HepG2 (cell line): ENCODE measurements around the gene IL15RA. TPM values are rescaled to one million over a fixed set of nuclear protein-coding genes. Genes with fewer than 3 reads are reported as not detected.

Source experiments
- ATAC-seq: fragments of 200-7000 bp; cut with Tn5 transposase; 3 replicates; pipeline ENCODE4 v1.9.1; 2020; ENCODE audit warnings: mild to moderate bottlenecking, moderate library complexity
- BruUV-seq: library from RNA; stranded (reverse); fragments of 400-500 nt; replicated peaks from 2 replicates; lab custom pipeline; 2021; lab: Mats Ljungman, UMichigan
- CTCF ChIA-PET: fragments of 300-600 bp; formaldehyde crosslinking; extraction: SDS; loops from one replicate; lab custom pipeline; 2021; ENCODE audit warnings: low total read pairs, inconsistent platforms, low intra/inter-chr PET ratio; lab: Yijun Ruan, JAX
- POLR2A ChIA-PET: fragments of 350-600 bp; sonication (Branson Sonifier 250); formaldehyde crosslinking; loops from one replicate; lab custom pipeline; 2020; ENCODE audit warnings: antibody characterized with exemption, inconsistent platforms; lab: Yijun Ruan, JAX
- DNase-seq: peaks from one replicate; pipeline ENCODE4 v3.0.0-alpha.2; 2015; ENCODE audit warnings: low spot score
- FAIRE-seq: peaks from 3 replicates; lab custom pipeline; 2011; peaks lifted over from hg19 to GRCh38; lab: Jason Lieb, UNC
- H2AFZ ChIP-seq: one replicate; pipeline ENCODE4 v1.6.1; 2011; ENCODE audit warnings: low read length, inconsistent platforms
- H3K27ac ChIP-seq: fragments of 300-600 bp; 3 replicates; pipeline ENCODE4 v1.8.0; 2011; ENCODE audit warnings: mixed run types, mild to moderate bottlenecking, mixed read lengths, low read length, inconsistent platforms; ENCODE audit not compliant: insufficient read depth; ENCODE audit errors: extremely low read length
- H3K27me3 ChIP-seq, 2 experiments: fragments of 200-600 bp in 1 of 2; 2 replicates in 1 of 2; 3 replicates in 1 of 2; pipeline versions ENCODE4 v1.6.0 to v1.8.0; 2011; ENCODE audit warnings: low read length in 2 of 2, mild to moderate bottlenecking in 2 of 2, moderate library complexity in 2 of 2, inconsistent platforms in 1 of 2; ENCODE audit not compliant: insufficient read depth in 2 of 2, control insufficient read depth in 1 of 2
- H3K36me3 ChIP-seq, 2 experiments: fragments of 200-600 bp in 1 of 2; replicated peaks in 1 of 2; 2 replicates in 1 of 2; 3 replicates in 1 of 2; pipeline versions ENCODE4 v1.5.1 to v1.8.0; 2011; ENCODE audit warnings: low read length in 2 of 2, inconsistent platforms in 1 of 2; ENCODE audit not compliant: insufficient read depth in 2 of 2, control insufficient read depth in 1 of 2
- H3K4me1 ChIP-seq: 2 replicates; pipeline ENCODE4 v1.5.1; 2012; ENCODE audit warnings: low read length, inconsistent platforms; ENCODE audit not compliant: insufficient read depth
- H3K4me2 ChIP-seq: 2 replicates; pipeline ENCODE4 v1.6.0; 2011; ENCODE audit warnings: low read depth, low read length, inconsistent platforms
- H3K4me3 ChIP-seq, 3 experiments: fragments of 200-600 bp in 1 of 3; sonication (generic), shearing (Covaris generic) in 1 of 3; replicated peaks in 1 of 3; 2 replicates each; pipeline ENCODE4 v1.5.1; 2011 to 2016; ENCODE audit warnings: low read length in 3 of 3, inconsistent platforms in 2 of 3, low read depth in 2 of 3, mild to moderate bottlenecking in 2 of 3, control low read depth in 1 of 3, mixed read lengths in 1 of 3; ENCODE audit not compliant: insufficient read depth in 1 of 3
- H3K79me2 ChIP-seq: one replicate; pipeline ENCODE4 v1.6.1; 2011; ENCODE audit warnings: low read length, inconsistent platforms; ENCODE audit not compliant: insufficient read depth
- H3K9ac ChIP-seq: 2 replicates; pipeline ENCODE4 v1.6.0; 2011; ENCODE audit warnings: mild to moderate bottlenecking, low read depth, low read length, inconsistent platforms; ENCODE audit not compliant: insufficient read depth
- H3K9me3 ChIP-seq: 2 replicates; pipeline ENCODE4 v1.5.1; 2012; ENCODE audit warnings: mild to moderate bottlenecking, low read length
- H4K20me1 ChIP-seq: 2 replicates; pipeline ENCODE4 v1.6.0; 2011; ENCODE audit warnings: inconsistent platforms, mild to moderate bottlenecking, low read length, moderate library complexity; ENCODE audit not compliant: insufficient read depth
- CREB1 ChIP-seq, 2 experiments: fragments of 450-650 bp in 1 of 2; IDR thresholded peaks; 2 replicates each; pipeline ENCODE4 v1.6.1; 2016 to 2017; ENCODE audit warnings: control low read depth in 1 of 2, mild to moderate bottlenecking in 1 of 2, missing compliant biosample characterization in 1 of 2, missing genetic modification characterization in 1 of 2
- MYC ChIP-seq: sonication (generic); formaldehyde crosslinking; IDR thresholded peaks from 2 replicates; pipeline ENCODE4 v1.9.0; 2021; ENCODE audit warnings: missing genetic modification reagents, borderline replicate concordance
- SIX4 ChIP-seq: sonication (generic); formaldehyde crosslinking; IDR thresholded peaks from 2 replicates; pipeline ENCODE4 v1.4.0; 2020; ENCODE audit warnings: missing genetic modification reagents
- SMARCC2 ChIP-seq: fragments of 450-650 bp; IDR thresholded peaks from 2 replicates; pipeline ENCODE4 v1.6.1; 2017; ENCODE audit warnings: antibody characterized with exemption, mild to moderate bottlenecking
- TMF1 ChIP-seq: sonication (generic); formaldehyde crosslinking; IDR thresholded peaks from 2 replicates; pipeline ENCODE4 v1.8.1; 2022; ENCODE audit warnings: low read depth, missing genetic modification reagents
- ZNF431 ChIP-seq: sonication (generic); formaldehyde crosslinking; IDR thresholded peaks from 2 replicates; pipeline ENCODE4 v1.9.0; 2022; ENCODE audit warnings: missing genetic modification reagents, low read depth, mild to moderate bottlenecking, borderline replicate concordance
- ZNF878 ChIP-seq: sonication (generic); formaldehyde crosslinking; IDR thresholded peaks from 2 replicates; pipeline ENCODE4 v1.8.1; 2023; ENCODE audit warnings: mild to moderate bottlenecking, missing genetic modification reagents, moderate library complexity
- WGBS: methylation state at CpG from one replicate; pipeline ENCODE4 v1.1.6; 2017; ENCODE audit warnings: low lambda C conversion rate; 5-methylcytosine and 5-hydroxymethylcytosine counted together
- in situ Hi-C: cut with HindIII; loops from 2 replicates; pipeline ENCODE4 v1.10.0; 2017; ENCODE audit warnings: low pct_unique_long_range_greater_than_20kb; ENCODE audit not compliant: extremely low pct_ligation_motif_present
- intact Hi-C: fragments of 100-400 bp; cut with micrococcal nuclease; formaldehyde crosslinking; loops from one replicate; pipeline ENCODE4 v1.10.0; 2022; ENCODE audit not compliant: unreplicated experiment
- polyA plus RNA-seq, 8 experiments: library from polyadenylated mRNA; depleted of rRNA in 3 of 8; stranded (reverse) in 7 of 8; unstranded in 1 of 8; fragments of >200 nt; fragmentation: Illumina TruSeq in 4 of 8; extraction: Trizol in 4 of 8; gene quantifications; 2 replicates each; pipeline versions ENCODE4 v1.2.1 to v1.2.3, GENCODE V29; 2011 to 2016; ENCODE audit warnings: low read depth in 4 of 8, missing spikeins in 1 of 8, mixed read lengths in 1 of 8; ENCODE audit not compliant: insufficient read depth in 1 of 8
- total RNA-seq, 5 experiments: library from RNA; depleted of rRNA; stranded (reverse); fragments of >200 nt; fragmentation: Illumina TruSeq; extraction: Trizol; gene quantifications; 2 replicates each; pipeline ENCODE4 v1.2.3, GENCODE V29; 2016; ENCODE audit warnings: low read depth in 1 of 5
- TF ChIP-seq, protein P1 (sequence below): sonication (generic); formaldehyde crosslinking; IDR thresholded peaks from 2 replicates; pipeline ENCODE4 v1.4.0; 2020; ENCODE audit warnings: missing genetic modification reagents, borderline replicate concordance

IL15RA gene
- total and polyA plus RNA-seq, 2 of the 13 experiments (the other 11 are each of a cell fraction or from before 2014, with no cell fraction given): 0.53 to 0.77 TPM

DNA sequence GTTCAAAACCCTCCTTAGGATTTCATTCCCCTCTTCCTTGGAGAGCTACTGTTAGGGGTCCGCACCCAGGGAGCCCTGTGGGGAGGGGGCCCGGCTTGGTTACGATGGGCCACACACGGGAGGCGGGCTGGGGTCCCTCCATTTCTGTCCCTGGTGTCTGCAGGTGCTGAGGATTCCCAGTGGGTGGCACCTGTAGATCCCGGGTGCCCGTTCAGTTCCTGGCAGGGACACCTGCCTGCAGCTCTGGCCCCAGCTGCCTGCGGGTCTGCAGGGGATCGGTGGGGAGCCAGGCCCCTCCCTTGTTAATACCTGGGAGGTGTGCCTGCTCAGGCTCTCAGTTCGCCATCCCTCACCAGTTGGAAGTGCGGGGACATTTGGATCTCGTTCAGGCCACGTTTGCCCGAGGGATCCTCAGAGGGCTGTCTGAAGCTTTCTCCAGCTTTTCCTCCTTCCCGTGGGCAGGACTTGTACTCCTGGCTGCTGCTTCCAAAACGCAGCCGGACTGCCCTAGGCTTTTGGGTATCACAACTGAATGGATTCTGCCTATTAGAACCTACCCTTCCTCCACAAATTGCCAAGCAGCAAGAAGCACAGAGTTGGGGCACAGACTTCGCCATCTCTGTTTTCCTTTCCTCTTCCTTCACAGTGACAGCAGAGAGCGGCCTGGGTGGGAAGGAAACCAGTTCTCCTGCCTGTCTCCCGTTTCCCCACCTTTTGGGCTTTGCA lies 22.3 kb upstream of the IL15RA start (continued):
- TF ChIP-seq SMARCC2 (no peak), CREB1 (IDR thresholded peaks at IDR 0.05) (no peak), CREB1 (CRISPR knock-in tag; IDR thresholded peaks at IDR 0.05) (no peak)

DNA sequence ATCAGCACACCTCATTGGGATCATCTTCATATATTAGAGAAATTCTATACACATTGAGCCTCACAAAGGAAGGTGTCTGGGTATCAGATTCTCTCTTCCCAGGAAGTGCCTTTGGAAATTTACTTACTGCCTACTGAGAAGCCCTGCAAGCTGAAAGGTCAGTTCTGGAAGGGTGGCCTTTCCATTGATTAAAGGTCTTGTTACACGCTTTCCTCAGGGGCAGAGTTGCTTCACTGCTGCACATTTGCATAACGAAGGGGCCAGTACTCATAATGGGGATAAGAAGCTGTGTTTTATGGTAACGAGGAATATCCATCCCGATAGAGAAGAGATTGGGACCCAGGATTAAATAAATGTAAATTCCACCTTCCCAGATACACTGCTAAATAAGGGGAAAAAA lies 19.4 kb upstream of the IL15RA start:
- DNase-seq (no peak), ATAC-seq (no peak)
- Histone ChIP-seq H3K4me2 (no peak overlapping the region), H4K20me1 (no peaks in the 10 kb centered on the region), H3K79me2 (no peaks in the 10 kb centered on the region)
- intact Hi-C loops: no loop called here
- CTCF ChIA-PET: no interaction called here
- WGBS: 2% methylated on average over 4 of the region's 4 CpGs
- no peak for TF ChIP-seq ZNF431 (CRISPR knock-in tag)
- TF ChIP-seq MYC (CRISPR knock-in tag): no peak
- no peak for TF ChIP-seq TMF1
- no peak for TF ChIP-seq ZNF878 (CRISPR knock-in tag)
- TF ChIP-seq, protein P1, sequence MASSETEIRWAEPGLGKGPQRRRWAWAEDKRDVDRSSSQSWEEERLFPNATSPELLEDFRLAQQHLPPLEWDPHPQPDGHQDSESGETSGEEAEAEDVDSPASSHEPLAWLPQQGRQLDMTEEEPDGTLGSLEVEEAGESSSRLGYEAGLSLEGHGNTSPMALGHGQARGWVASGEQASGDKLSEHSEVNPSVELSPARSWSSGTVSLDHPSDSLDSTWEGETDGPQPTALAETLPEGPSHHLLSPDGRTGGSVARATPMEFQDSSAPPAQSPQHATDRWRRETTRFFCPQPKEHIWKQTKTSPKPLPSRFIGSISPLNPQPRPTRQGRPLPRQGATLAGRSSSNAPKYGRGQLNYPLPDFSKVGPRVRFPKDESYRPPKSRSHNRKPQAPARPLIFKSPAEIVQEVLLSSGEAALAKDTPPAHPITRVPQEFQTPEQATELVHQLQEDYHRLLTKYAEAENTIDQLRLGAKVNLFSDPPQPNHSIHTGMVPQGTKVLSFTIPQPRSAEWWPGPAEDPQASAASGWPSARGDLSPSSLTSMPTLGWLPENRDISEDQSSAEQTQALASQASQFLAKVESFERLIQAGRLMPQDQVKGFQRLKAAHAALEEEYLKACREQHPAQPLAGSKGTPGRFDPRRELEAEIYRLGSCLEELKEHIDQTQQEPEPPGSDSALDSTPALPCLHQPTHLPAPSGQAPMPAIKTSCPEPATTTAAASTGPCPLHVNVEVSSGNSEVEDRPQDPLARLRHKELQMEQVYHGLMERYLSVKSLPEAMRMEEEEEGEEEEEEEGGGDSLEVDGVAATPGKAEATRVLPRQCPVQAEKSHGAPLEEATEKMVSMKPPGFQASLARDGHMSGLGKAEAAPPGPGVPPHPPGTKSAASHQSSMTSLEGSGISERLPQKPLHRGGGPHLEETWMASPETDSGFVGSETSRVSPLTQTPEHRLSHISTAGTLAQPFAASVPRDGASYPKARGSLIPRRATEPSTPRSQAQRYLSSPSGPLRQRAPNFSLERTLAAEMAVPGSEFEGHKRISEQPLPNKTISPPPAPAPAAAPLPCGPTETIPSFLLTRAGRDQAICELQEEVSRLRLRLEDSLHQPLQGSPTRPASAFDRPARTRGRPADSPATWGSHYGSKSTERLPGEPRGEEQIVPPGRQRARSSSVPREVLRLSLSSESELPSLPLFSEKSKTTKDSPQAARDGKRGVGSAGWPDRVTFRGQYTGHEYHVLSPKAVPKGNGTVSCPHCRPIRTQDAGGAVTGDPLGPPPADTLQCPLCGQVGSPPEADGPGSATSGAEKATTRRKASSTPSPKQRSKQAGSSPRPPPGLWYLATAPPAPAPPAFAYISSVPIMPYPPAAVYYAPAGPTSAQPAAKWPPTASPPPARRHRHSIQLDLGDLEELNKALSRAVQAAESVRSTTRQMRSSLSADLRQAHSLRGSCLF (CRISPR knock-in tag): no peak
- TF ChIP-seq SIX4 (CRISPR knock-in tag): peak; percentile 39; the same call in 1 of the 2 replicates
- TF ChIP-seq, all 625 proteins: peak for 1
- H3K9me3 ChIP-seq: no peaks in the 10 kb centered on the region
- H3K4me3 ChIP-seq: no peak overlapping the region
- no peak for FAIRE-seq
- H3K27ac ChIP-seq: no peak overlapping the region
- H2AFZ ChIP-seq: no peak overlapping the region
- peaks cover 1 to 26% of the 10 kb centered on the region in 2 experiments; a peak in 4 of 5 replicates for H3K27me3 ChIP-seq
- POLR2A ChIA-PET: no interaction called here
- no TSS peak for BruUV-seq
- no peak overlapping the region for H3K9ac ChIP-seq
- in situ Hi-C loops: no loop called here
- H3K36me3 ChIP-seq: no peaks in the 10 kb centered on the region
- no peaks in the 10 kb centered on the region for H3K4me1 ChIP-seq
